ENCODE results near the gene CCDC33. TPM values are rescaled to one million over a fixed set of nuclear protein-coding genes. Genes with fewer than 3 reads are reported as not detected.

CCDC33 gene
- total RNA-seq, 1 experiment from 2014 or later = 2.7 TPM

- H3K4me3 Mint-ChIP-seq (ENCODE audit: low read depth, unreplicated experiment) = no peak overlapping the region
- no peak overlapping the region for H3K27ac Mint-ChIP-seq (ENCODE audit: unreplicated experiment)
- H3K36me3 Mint-ChIP-seq (ENCODE audit: insufficient read depth, unreplicated experiment) = no peaks in the 10 kb centered on the region
- TF ChIP-seq CTCF (IDR thresholded peaks at IDR 0.05; ENCODE audit: unreplicated experiment) = no peak
- H3K9me3 Mint-ChIP-seq (ENCODE audit: low read depth, unreplicated experiment) = no peaks in the 10 kb centered on the region
- BruUV-seq (replicated peaks) = no TSS peak
- H3K27me3 Mint-ChIP-seq (ENCODE audit: unreplicated experiment) = peaks cover 99% of the 10 kb centered on the region
- H3K4me1 Mint-ChIP-seq (ENCODE audit: low read depth, unreplicated experiment) = no peaks in the 10 kb centered on the region
- CTCF ChIA-PET = interaction anchor here (0.6 kb wide), 1 partner anchor 110 kb away, joined by 4 read pairs; no protein-coding TSS in a partner anchor
- intact Hi-C loops (cut with micrococcal nuclease; ENCODE audit: unreplicated experiment) = no loop called here
- DNase-seq = no peak
Measured at GRCh38 chr15:74258456-74259291, 22.5 kb downstream of the CCDC33 start.

- BruUV-seq (replicated peaks) = no TSS peak
- Mint-ChIP-seq H3K4me1 (ENCODE audit: low read depth, unreplicated experiment) (no peaks in the 10 kb centered on the region), H3K36me3 (ENCODE audit: insufficient read depth, unreplicated experiment) (no peaks in the 10 kb centered on the region), H3K27me3 (ENCODE audit: unreplicated experiment) (peaks cover 100% of the 10 kb centered on the region), H3K27ac (ENCODE audit: unreplicated experiment) (no peak overlapping the region), H3K9me3 (ENCODE audit: low read depth, unreplicated experiment) (no peaks in the 10 kb centered on the region), H3K4me3 (ENCODE audit: low read depth, unreplicated experiment) (no peak overlapping the region)
- DNase-seq = no peak
- TF ChIP-seq CTCF (IDR thresholded peaks at IDR 0.05; ENCODE audit: unreplicated experiment) = no peak
- intact Hi-C loops (cut with micrococcal nuclease; ENCODE audit: unreplicated experiment) = no loop called here
- CTCF ChIA-PET = no interaction called here
Measured at GRCh38 chr15:74259292-74259648, 23.1 kb downstream of the CCDC33 start.

- DNase-seq = no peak
- Mint-ChIP-seq H3K27me3 (ENCODE audit: unreplicated experiment) (peaks cover 100% of the 10 kb centered on the region), H3K36me3 (ENCODE audit: insufficient read depth, unreplicated experiment) (no peaks in the 10 kb centered on the region), H3K9me3 (ENCODE audit: low read depth, unreplicated experiment) (peaks cover 2% of the 10 kb centered on the region), H3K4me1 (ENCODE audit: low read depth, unreplicated experiment) (no peaks in the 10 kb centered on the region), H3K27ac (ENCODE audit: unreplicated experiment) (no peak overlapping the region), H3K4me3 (ENCODE audit: low read depth, unreplicated experiment) (no peak overlapping the region)
- TF ChIP-seq CTCF (IDR thresholded peaks at IDR 0.05; ENCODE audit: unreplicated experiment) = no peak
- no TSS peak for BruUV-seq (replicated peaks)
- intact Hi-C loops (cut with micrococcal nuclease; ENCODE audit: unreplicated experiment) = no loop called here
- CTCF ChIA-PET = interaction anchor here (0.6 to 0.7 kb wide), 2 partner anchors 20 to 114 kb away, joined by 3 read pairs; no protein-coding TSS in a partner anchor
Measured at GRCh38 chr15:74259821-74260607, 23.9 kb downstream of the CCDC33 start.

GRCh38 chr15:74261041-74261440, 24.9 kb downstream of the CCDC33 start:
- no peak for DNase-seq
- intact Hi-C loops (cut with micrococcal nuclease; ENCODE audit: unreplicated experiment) = no loop called here
- Mint-ChIP-seq H3K27me3 (ENCODE audit: unreplicated experiment) (peaks cover 98% of the 10 kb centered on the region), H3K27ac (ENCODE audit: unreplicated experiment) (no peak overlapping the region), H3K9me3 (ENCODE audit: low read depth, unreplicated experiment) (peaks cover 2% of the 10 kb centered on the region), H3K36me3 (ENCODE audit: insufficient read depth, unreplicated experiment) (no peaks in the 10 kb centered on the region), H3K4me3 (ENCODE audit: low read depth, unreplicated experiment) (no peak overlapping the region), H3K4me1 (ENCODE audit: low read depth, unreplicated experiment) (no peaks in the 10 kb centered on the region)
- no TSS peak for BruUV-seq (replicated peaks)
- CTCF ChIA-PET = interaction anchor here (0.6 kb wide), 1 partner anchor 37 kb away, joined by 3 read pairs; no protein-coding TSS in a partner anchor
- TF ChIP-seq CTCF (IDR thresholded peaks at IDR 0.05; ENCODE audit: unreplicated experiment) = no peak

All from Calu3 (cell line).